GM19324 (cell line): ENCODE data around the gene DOCK4.
A peak's percentile ranks its signal among the peaks of the same experiment; 100 is the strongest.
"Not testable (repeated sequence)": the region's sequence is repeated elsewhere in the genome, so short reads cannot be mapped to it uniquely, and the experiment has no call there.

Experiments used
- ATAC-seq: cut with Tn5 transposase; IDR thresholded peaks from one replicate; pipeline ENCODE4 v1.9.1; 2021; ENCODE audit warnings: mild to moderate bottlenecking, moderate library complexity; ENCODE audit not compliant: unreplicated experiment, low FRiP score

DOCK4 gene

GRCh38 chr7:112206238-112206990 is at the start of gene DOCK4, which contains the start of gene ZNF277:
TSS of gene DOCK4 (minus strand) at chr7:112206399. CDS start at chr7:112206138, 261 bp downstream.
TSS of gene ZNF277 (plus strand) at chr7:112206695. CDS start at chr7:112206717, 22 bp downstream.
- peak; percentile 99 for ATAC-seq

- ATAC-seq = no peak
These were observed 49.2 kb upstream of the DOCK4 start for GRCh38 chr7:112255388-112255720.

- ATAC-seq = no peak
These were observed 48.6 kb upstream of the DOCK4 start for GRCh38 chr7:112254709-112255387.

GRCh38 chr7:112254156-112254555 is 48.0 kb upstream of the DOCK4 start:
- ATAC-seq = no peak

- no peak for ATAC-seq
These were observed 46.5 kb upstream of the DOCK4 start for GRCh38 chr7:112252691-112253090.

- no peak for ATAC-seq
These were observed 45.9 kb upstream of the DOCK4 start for GRCh38 chr7:112252141-112252540.

- not testable (repeated sequence) for ATAC-seq
These were observed 43.8 kb upstream of the DOCK4 start for GRCh38 chr7:112249967-112250366.

GRCh38 chr7:112248598-112248997 is 42.4 kb upstream of the DOCK4 start:
- ATAC-seq = no peak

GRCh38 chr7:112238852-112239610 is 32.8 kb upstream of the DOCK4 start:
- no peak for ATAC-seq

GRCh38 chr7:112238330-112238729 is 32.1 kb upstream of the DOCK4 start:
- ATAC-seq = no peak

- ATAC-seq = no peak
These were observed 30.4 kb upstream of the DOCK4 start for GRCh38 chr7:112236597-112236996.

GRCh38 chr7:112234147-112234546 is 27.9 kb upstream of the DOCK4 start:
- no peak for ATAC-seq

GRCh38 chr7:112233048-112233697 is 27.0 kb upstream of the DOCK4 start:
- ATAC-seq = no peak

GRCh38 chr7:112232212-112232978 is 26.2 kb upstream of the DOCK4 start:
- no peak for ATAC-seq

- ATAC-seq = no peak
These were observed 22.4 kb upstream of the DOCK4 start for GRCh38 chr7:112228632-112229031.

- no peak for ATAC-seq
These were observed 20.6 kb upstream of the DOCK4 start for GRCh38 chr7:112226701-112227276.

GRCh38 chr7:112225006-112225405 is 18.8 kb upstream of the DOCK4 start:
- ATAC-seq = no peak

GRCh38 chr7:112224186-112224585 is 18.0 kb upstream of the DOCK4 start:
- no peak for ATAC-seq

- no peak for ATAC-seq
These were observed 17.1 kb upstream of the DOCK4 start for GRCh38 chr7:112223310-112223709.
